Measurements from ENCODE around the gene SHC3.

Gene SHC3

GRCh38 chr9:89185980-89186379, 7.4 kb upstream of the SHC3 start:
- no peak for DNase-seq

- DNase-seq, result no peak
Observed at GRCh38 chr9:89183146-89183545, 4.5 kb upstream of the SHC3 start.

GRCh38 chr9:89182369-89182768, 3.8 kb upstream of the SHC3 start:
- DNase-seq, result no peak

GRCh38 chr9:89179895-89180734, 1.5 kb upstream of the SHC3 start:
- no peak for DNase-seq

GRCh38 chr9:89179540-89179894, 899 bp upstream of the SHC3 start:
- DNase-seq, result no peak

GRCh38 chr9:89178830-89179539, 367 bp upstream of the SHC3 start:
- DNase-seq, result no peak

- no peak for DNase-seq
Observed at GRCh38 chr9:89177012-89177943, 1.3 kb downstream of the SHC3 start.

GRCh38 chr9:89175828-89176261, 2.8 kb downstream of the SHC3 start:
- no peak for DNase-seq

GRCh38 chr9:89174291-89174690, 4.3 kb downstream of the SHC3 start:
- DNase-seq, result no peak

GRCh38 chr9:89173072-89173471, 5.5 kb downstream of the SHC3 start:
- no peak for DNase-seq

GRCh38 chr9:89172398-89172797, 6.2 kb downstream of the SHC3 start:
- DNase-seq, result no peak

- DNase-seq, result no peak
Observed at GRCh38 chr9:89171693-89172092, 6.9 kb downstream of the SHC3 start.

GRCh38 chr9:89171231-89171630, 7.4 kb downstream of the SHC3 start:
- no peak for DNase-seq

- DNase-seq, result no peak
Observed at GRCh38 chr9:89168901-89169813, 9.5 kb downstream of the SHC3 start.

GRCh38 chr9:89167788-89168187, 10.8 kb downstream of the SHC3 start:
- no peak for DNase-seq

- DNase-seq, result no peak
Observed at GRCh38 chr9:89166852-89167251, 11.8 kb downstream of the SHC3 start.

GRCh38 chr9:89165880-89166279, 12.7 kb downstream of the SHC3 start:
- no peak for DNase-seq

- DNase-seq, result no peak
Observed at GRCh38 chr9:89165341-89165740, 13.3 kb downstream of the SHC3 start.

- DNase-seq, result no peak
Observed at GRCh38 chr9:89161221-89161620, 17.4 kb downstream of the SHC3 start.

GRCh38 chr9:89160806-89161205, 17.8 kb downstream of the SHC3 start:
- no peak for DNase-seq

GRCh38 chr9:89154651-89155336, 23.8 kb downstream of the SHC3 start:
- DNase-seq, result no peak
